Ovary (tissue), 9 donors: Measurements from ENCODE around the gene GPATCH3. TPM values are rescaled to one million over a fixed set of nuclear protein-coding genes. Genes with fewer than 3 reads are reported as not detected.

ENCODE experiments used
- DNase-seq, 5 donors: peaks; one replicate each; pipeline ENCODE4 v3.0.0-alpha.2; 2019 to 2020
- H3K27ac ChIP-seq, 2 donors: fragments of 200-600 bp; one replicate each; pipeline versions ENCODE4 v1.5.1 to v1.8.0; 2019 to 2022
- H3K27me3 ChIP-seq: fragments of 200-600 bp; one replicate; pipeline ENCODE4 v1.8.0; 2022
- H3K36me3 ChIP-seq: fragments of 200-600 bp; sonication (generic); one replicate; pipeline ENCODE4 v1.5.1; 2019
- H3K4me1 ChIP-seq: one replicate; pipeline ENCODE4 v1.8.1; 2013; ENCODE audit warnings: mild to moderate bottlenecking, moderate library complexity; ENCODE audit not compliant: insufficient read depth
- H3K4me3 ChIP-seq: fragments of 200-600 bp; sonication (generic); one replicate; pipeline ENCODE4 v1.5.1; 2017
- H3K9me3 ChIP-seq, 2 donors: fragments of 200-600 bp in 1 of 2; sonication (generic) in 1 of 2; one replicate each; pipeline versions ENCODE4 v1.5.1 to v1.8.1; 2013 to 2019; ENCODE audit warnings: mild to moderate bottlenecking in 1 of 2, moderate library complexity in 1 of 2
- EP300 ChIP-seq: sonication (generic); formaldehyde crosslinking; IDR thresholded peaks from one replicate; pipeline ENCODE4 v1.6.1; 2017; ENCODE audit warnings: antibody characterized with exemption
- POLR2A ChIP-seq: fragments of 450-650 bp; IDR thresholded peaks from one replicate; pipeline ENCODE4 v1.6.1; 2017; ENCODE audit warnings: antibody characterized with exemption, mild to moderate bottlenecking, moderate library complexity
- WGBS, 3 donors: extraction: QIAGEN DNeasy Blood & Tissue Kit in 1 of 3; methylation state at CpG; one replicate each; pipeline versions ENCODE4 v1.1.5 to v1.1.7; 2013 to 2017; 5-methylcytosine and 5-hydroxymethylcytosine counted together
- intact Hi-C, 4 donors: fragments of 100-400 bp; cut with DNase I; formaldehyde crosslinking; loops; one replicate each; pipeline versions ENCODE4 v1.11.0 to v1.15.1; 2022 to 2023
- polyA plus RNA-seq, 2 donors: library from polyadenylated mRNA; stranded (reverse); fragments of 200-250 nt in 1 of 2; fragments of 350-450 nt in 1 of 2; fragmentation: Illumina TruSeq in 1 of 2; extraction: RNeasy Lipid Tissue Mini Kit (QIAGEN cat#74804) in 1 of 2; gene quantifications; one replicate each; pipeline ENCODE4 v1.2.3, GENCODE V29; 2013 to 2014
- total RNA-seq, 7 donors: library from RNA; depleted of rRNA in 2 of 7; stranded (reverse); fragments of >200 nt in 2 of 7; fragmentation: NEBNext Ultra II Directional in 3 of 7; extraction: Animal tissue kit (Norgen Biotek cat#: 25700) in 3 of 7; gene quantifications; one replicate each; pipeline versions ENCODE4 v1.1.0 to v1.2.4, GENCODE V29; 2016 to 2023
- TF ChIP-seq, protein P1 (sequence below), 3 donors: fragments of 450-650 bp in 2 of 3; fragments of 200-600 bp in 1 of 3; IDR thresholded peaks; one replicate each; pipeline versions ENCODE4 v1.5.1 to v1.8.0; 2016 to 2022; ENCODE audit warnings: antibody characterized with exemption in 3 of 3, mild to moderate bottlenecking in 1 of 3
- donor health status: DM: no; HTN: no; CAD: no; lungs with moderate emphysema.
- donor health status: DM: no; HTN: no; CAD: no.
- donor health status: Bipolar disorder and iron deficiency.
- donor health status: DM: yes; HTN: yes; CAD: no.
- donor health status: DM: no; HTN: no; CAD: no.
- donor health status: DM: yes; HTN: yes; CAD: no.

The GPATCH3 gene
- total and polyA plus RNA-seq, 9 donors, result 3.1 to 16.4 (median 11.2) TPM

DNA sequence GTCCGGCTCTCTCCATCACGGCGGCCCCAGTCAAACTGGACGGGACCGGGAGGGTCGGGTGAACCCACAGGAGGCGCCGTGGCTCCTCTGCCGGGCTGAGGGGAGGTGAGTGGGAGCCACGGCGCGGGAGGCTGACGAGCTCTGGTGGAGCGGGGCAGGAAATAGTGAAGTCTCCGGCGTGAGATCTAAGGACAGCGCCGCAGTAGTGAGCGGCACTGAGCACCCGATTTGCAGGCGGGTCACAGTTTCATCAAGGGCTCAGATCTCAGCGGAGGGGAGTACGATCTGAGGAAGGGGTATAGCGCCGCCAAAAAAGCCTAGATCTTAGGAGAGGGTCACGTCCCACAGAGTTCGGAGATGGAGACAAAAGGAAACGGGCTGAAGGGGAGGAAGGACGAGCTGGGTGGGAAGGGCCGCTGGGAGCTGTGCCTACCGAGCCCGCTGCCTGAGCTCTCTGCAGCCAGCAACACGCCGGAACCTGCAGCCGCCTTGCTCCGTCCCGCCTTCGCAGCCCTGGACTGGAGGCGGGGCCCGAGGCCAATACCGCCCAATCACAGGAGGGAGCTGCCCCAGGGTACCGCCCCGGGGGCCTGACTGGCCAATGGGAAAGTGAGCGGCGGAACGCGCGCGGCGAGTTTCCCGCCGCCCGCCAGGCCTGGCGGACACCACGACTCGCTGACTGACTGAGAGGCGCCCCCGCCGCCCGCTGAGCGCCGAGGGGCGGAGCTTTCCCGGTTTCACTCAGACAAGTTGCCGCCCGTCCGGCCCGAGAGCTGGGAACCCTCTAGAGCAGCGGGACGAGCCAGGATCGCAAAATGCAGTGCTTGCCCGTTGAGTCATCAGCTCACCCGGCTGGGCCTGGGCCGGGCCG lies 35.4 kb downstream of the GPATCH3 start:
- WGBS, 3 donors, result 0 to 1% (median 0%) methylated on average over 70 to 75 of the region's 75 CpGs
- intact Hi-C loops, result no loop called here
- Histone ChIP-seq H3K27me3 (no peaks in the 10 kb centered on the region), H3K36me3 (no peaks in the 10 kb centered on the region), H3K27ac (peak overlapping the region; percentile 73 to 93), H3K4me1 (peaks cover 6% of the 10 kb centered on the region), H3K4me3 (peak overlapping the region; percentile 54), H3K9me3 (no peaks in the 10 kb centered on the region)
- DNase-seq, result peak; percentile 96 to 99 (median 98)
- TF ChIP-seq POLR2A (peak; percentile 51), EP300 (no peak)
- TF ChIP-seq, protein P1, sequence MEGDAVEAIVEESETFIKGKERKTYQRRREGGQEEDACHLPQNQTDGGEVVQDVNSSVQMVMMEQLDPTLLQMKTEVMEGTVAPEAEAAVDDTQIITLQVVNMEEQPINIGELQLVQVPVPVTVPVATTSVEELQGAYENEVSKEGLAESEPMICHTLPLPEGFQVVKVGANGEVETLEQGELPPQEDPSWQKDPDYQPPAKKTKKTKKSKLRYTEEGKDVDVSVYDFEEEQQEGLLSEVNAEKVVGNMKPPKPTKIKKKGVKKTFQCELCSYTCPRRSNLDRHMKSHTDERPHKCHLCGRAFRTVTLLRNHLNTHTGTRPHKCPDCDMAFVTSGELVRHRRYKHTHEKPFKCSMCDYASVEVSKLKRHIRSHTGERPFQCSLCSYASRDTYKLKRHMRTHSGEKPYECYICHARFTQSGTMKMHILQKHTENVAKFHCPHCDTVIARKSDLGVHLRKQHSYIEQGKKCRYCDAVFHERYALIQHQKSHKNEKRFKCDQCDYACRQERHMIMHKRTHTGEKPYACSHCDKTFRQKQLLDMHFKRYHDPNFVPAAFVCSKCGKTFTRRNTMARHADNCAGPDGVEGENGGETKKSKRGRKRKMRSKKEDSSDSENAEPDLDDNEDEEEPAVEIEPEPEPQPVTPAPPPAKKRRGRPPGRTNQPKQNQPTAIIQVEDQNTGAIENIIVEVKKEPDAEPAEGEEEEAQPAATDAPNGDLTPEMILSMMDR (IDR thresholded peaks at IDR 0.05), result peak in 1 of 3 donors; percentile 18

DNA sequence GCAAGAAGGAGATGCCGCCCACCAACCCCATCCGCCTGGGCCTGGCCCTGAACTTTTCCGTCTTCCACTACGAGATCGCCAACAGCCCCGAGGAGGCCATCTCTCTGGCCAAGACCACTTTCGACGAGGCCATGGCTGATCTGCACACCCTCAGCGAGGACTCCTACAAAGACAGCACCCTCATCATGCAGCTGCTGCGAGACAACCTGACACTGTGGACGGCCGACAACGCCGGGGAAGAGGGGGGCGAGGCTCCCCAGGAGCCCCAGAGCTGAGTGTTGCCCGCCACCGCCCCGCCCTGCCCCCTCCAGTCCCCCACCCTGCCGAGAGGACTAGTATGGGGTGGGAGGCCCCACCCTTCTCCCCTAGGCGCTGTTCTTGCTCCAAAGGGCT lies 36.6 kb downstream of the GPATCH3 start:
- Histone ChIP-seq H3K27ac (no peak overlapping the region), H3K27me3 (no peaks in the 10 kb centered on the region), H3K4me1 (peaks cover 6% of the 10 kb centered on the region), H3K9me3 (no peaks in the 10 kb centered on the region), H3K4me3 (peak overlapping the region; percentile 45), H3K36me3 (no peaks in the 10 kb centered on the region)
- 54 to 78% (median 74%) methylated on average over 16 to 20 of the region's 20 CpGs for WGBS, 3 donors
- TF ChIP-seq, protein P1 (IDR thresholded peaks at IDR 0.05), result no peak
- no peak for TF ChIP-seq EP300
- TF ChIP-seq POLR2A, result no peak
- intact Hi-C loops, result no loop called here
- no peak for DNase-seq

DNA sequence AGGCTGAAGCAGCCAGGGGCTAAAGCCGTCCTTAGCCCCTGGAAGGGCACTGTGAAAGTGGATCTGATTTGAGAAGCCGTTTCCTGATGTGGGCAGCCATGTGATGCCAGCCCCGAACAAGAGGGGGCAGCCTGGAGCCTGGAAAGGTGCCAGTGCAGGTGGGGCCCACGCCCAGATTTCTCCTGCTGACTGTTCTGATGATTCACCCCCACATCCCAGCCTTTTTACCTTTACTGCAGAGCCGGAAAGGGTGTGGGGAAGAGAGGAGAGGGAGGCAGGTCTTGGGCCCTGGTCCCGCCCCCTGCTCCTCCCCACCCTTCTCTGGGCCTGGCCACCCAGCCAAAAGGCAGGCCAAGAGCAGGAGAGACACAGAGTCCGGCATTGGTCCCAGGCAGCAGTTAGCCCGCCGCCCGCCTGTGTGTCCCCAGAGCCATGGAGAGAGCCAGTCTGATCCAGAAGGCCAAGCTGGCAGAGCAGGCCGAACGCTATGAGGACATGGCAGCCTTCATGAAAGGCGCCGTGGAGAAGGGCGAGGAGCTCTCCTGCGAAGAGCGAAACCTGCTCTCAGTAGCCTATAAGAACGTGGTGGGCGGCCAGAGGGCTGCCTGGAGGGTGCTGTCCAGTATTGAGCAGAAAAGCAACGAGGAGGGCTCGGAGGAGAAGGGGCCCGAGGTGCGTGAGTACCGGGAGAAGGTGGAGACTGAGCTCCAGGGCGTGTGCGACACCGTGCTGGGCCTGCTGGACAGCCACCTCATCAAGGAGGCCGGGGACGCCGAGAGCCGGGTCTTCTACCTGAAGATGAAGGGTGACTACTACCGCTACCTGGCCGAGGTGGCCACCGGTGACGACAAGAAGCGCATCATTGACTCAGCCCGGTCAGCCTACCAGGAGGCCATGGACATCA lies 37.2 kb downstream of the GPATCH3 start, which contains the start of gene SFN:
SFN (plus strand) TSS at position 369 of the 904 bp plus-strand sequence; CDS start at position 433, 64 bp downstream.
- intact Hi-C loops, result no loop called here
- TF ChIP-seq, protein P1 (IDR thresholded peaks at IDR 0.05), result no peak
- TF ChIP-seq POLR2A, result no peak
- no peak for TF ChIP-seq EP300
- Histone ChIP-seq H3K9me3 (no peaks in the 10 kb centered on the region), H3K27me3 (no peaks in the 10 kb centered on the region), H3K4me1 (peaks cover 6% of the 10 kb centered on the region), H3K27ac (peak within 1 kb of the TSS in 1 of 2 donors; percentile 20), H3K4me3 (peak within 1 kb of the TSS; percentile 45), H3K36me3 (no peaks in the 10 kb centered on the region)
- 77 to 88% (median 87%) methylated on average over 37 of the region's 37 CpGs for WGBS, 3 donors
- no peak for DNase-seq

DNA sequence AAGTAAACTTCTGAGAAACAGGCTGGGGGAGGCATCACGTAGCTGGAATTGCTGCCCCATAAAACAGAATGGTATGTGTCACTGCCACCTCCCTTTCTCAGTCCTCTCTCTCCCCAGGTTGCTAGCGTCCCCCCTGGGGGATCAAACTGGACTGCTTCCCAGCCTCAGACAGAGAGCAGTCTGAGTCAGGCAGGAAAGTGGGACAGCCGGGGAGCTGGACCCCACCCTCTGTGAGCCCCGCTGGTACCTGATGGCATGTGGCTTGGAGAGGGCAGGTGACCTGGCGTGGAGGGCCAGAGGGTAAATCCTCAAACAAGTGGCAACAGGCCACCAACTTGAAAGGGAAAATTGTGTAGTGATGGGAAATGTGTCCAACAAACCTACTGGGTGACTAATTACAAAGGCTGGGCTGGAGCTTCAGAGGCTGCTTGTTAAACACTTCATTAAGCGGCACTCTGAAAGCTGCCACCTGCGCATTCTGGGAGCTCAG lies 38.3 kb downstream of the GPATCH3 start:
- Histone ChIP-seq H3K4me3 (no peak overlapping the region), H3K36me3 (no peaks in the 10 kb centered on the region), H3K9me3 (no peaks in the 10 kb centered on the region), H3K27me3 (no peaks in the 10 kb centered on the region), H3K27ac (no peak overlapping the region), H3K4me1 (peaks cover 6% of the 10 kb centered on the region)
- no peak for DNase-seq
- intact Hi-C loops, result no loop called here
- TF ChIP-seq, protein P1 (IDR thresholded peaks at IDR 0.05), result no peak
- TF ChIP-seq EP300, result no peak
- no peak for TF ChIP-seq POLR2A
- 86 to 90% (median 86%) methylated on average over 7 of the region's 7 CpGs for WGBS, 3 donors
